COLO668 (cell line): ENCODE data around the gene MACROH2A1.

ENCODE experiments used
- DNase-seq: peaks from one replicate; lab custom pipeline; 2025; ENCODE audit not compliant: unreplicated experiment; lab: John Stamatoyannopoulos, UW

Gene MACROH2A1

GRCh38 chr5:135289651-135290050, 109.4 kb downstream of the MACROH2A1 start:
- no peak for DNase-seq

GRCh38 chr5:135287551-135287950, 111.5 kb downstream of the MACROH2A1 start:
- DNase-seq = no peak
